ENCODE measurements around the gene XG.
"Not testable (repeated sequence)": the region's sequence is repeated elsewhere in the genome, so short reads cannot be mapped to it uniquely, and the experiment has no call there.

The XG gene

GRCh38 chrX:2812161-2812907 is 60.5 kb downstream of the XG start:
- not testable (repeated sequence) for DNase-seq (ENCODE audit: insufficient read length, low spot score)
- FAIRE-seq: peak; percentile 35

- DNase-seq (ENCODE audit: insufficient read length, low spot score): no peak
- no peak for FAIRE-seq
These were observed 65.2 kb downstream of the XG start for GRCh38 chrX:2817036-2817435.

GRCh38 chrX:2819345-2820135 is 67.7 kb downstream of the XG start:
- FAIRE-seq (peak; percentile 88), DNase-seq (ENCODE audit: insufficient read length, low spot score) (no peak)

GRCh38 chrX:2820136-2820771 is 68.4 kb downstream of the XG start:
- no peak for FAIRE-seq

GRCh38 chrX:2823795-2824386 is 72.1 kb downstream of the XG start:
- FAIRE-seq: no peak
- no peak for DNase-seq (ENCODE audit: insufficient read length, low spot score)

More at GRCh38 chrX:2820136-2820771, 68.4 kb downstream of the XG start:
- no peak for DNase-seq (ENCODE audit: insufficient read length, low spot score)

- FAIRE-seq: no peak
These were observed 73.0 kb downstream of the XG start for GRCh38 chrX:2824886-2825285.

GRCh38 chrX:2828344-2828958 is 76.6 kb downstream of the XG start, which contains the start of gene GYG2:
Gene GYG2 (plus strand): TSS chrX:2828930. CDS start chrX:2830189, 1,259 bp downstream.
- DNase-seq (ENCODE audit: insufficient read length, low spot score): no peak
- no peak for FAIRE-seq

More at GRCh38 chrX:2824886-2825285, 73.0 kb downstream of the XG start:
- no peak for DNase-seq (ENCODE audit: insufficient read length, low spot score)

GRCh38 chrX:2828959-2829411 is 77.1 kb downstream of the XG start:
- DNase-seq (ENCODE audit: insufficient read length, low spot score) (no peak), FAIRE-seq (no peak)

GRCh38 chrX:2829469-2830246 is 77.8 kb downstream of the XG start:
- FAIRE-seq: no peak
- no peak for DNase-seq (ENCODE audit: insufficient read length, low spot score)

GRCh38 chrX:2831471-2832228 is 79.8 kb downstream of the XG start:
- FAIRE-seq (no peak), DNase-seq (ENCODE audit: insufficient read length, low spot score) (no peak)

GRCh38 chrX:2837961-2838360 is 86.1 kb downstream of the XG start:
- no peak for FAIRE-seq
- no peak for DNase-seq (ENCODE audit: insufficient read length, low spot score)

GRCh38 chrX:2840961-2841360 is 89.1 kb downstream of the XG start:
- DNase-seq (ENCODE audit: insufficient read length, low spot score) (no peak), FAIRE-seq (no peak)

GRCh38 chrX:2841537-2841936 is 89.7 kb downstream of the XG start:
- FAIRE-seq: peak; percentile 51
- no peak for DNase-seq (ENCODE audit: insufficient read length, low spot score)

- FAIRE-seq (no peak), DNase-seq (ENCODE audit: insufficient read length, low spot score) (no peak)
These were observed 95.2 kb downstream of the XG start for GRCh38 chrX:2846992-2847391.

GRCh38 chrX:2848871-2849301 is 97.0 kb downstream of the XG start:
- DNase-seq (ENCODE audit: insufficient read length, low spot score): no peak
- FAIRE-seq: no peak

- FAIRE-seq: no peak
- DNase-seq (ENCODE audit: insufficient read length, low spot score): no peak
These were observed 103.1 kb downstream of the XG start for GRCh38 chrX:2854918-2855317.

- DNase-seq (ENCODE audit: insufficient read length, low spot score) (no peak), FAIRE-seq (no peak)
These were observed 103.9 kb downstream of the XG start for GRCh38 chrX:2855761-2856160.

- DNase-seq (ENCODE audit: insufficient read length, low spot score): no peak
- FAIRE-seq: no peak
These were observed 105.7 kb downstream of the XG start for GRCh38 chrX:2857566-2857965.

GRCh38 chrX:2859197-2859797 is 107.5 kb downstream of the XG start:
- DNase-seq (ENCODE audit: insufficient read length, low spot score) (no peak), FAIRE-seq (no peak)
